GM10266 (cell line): Measurements from ENCODE around the gene LZTFL1.

Source experiments
- DNase-seq: peaks from one replicate; pipeline ENCODE4 v3.0.0; 2012; ENCODE audit errors: extremely low spot score
- TF ChIP-seq, protein P1 (sequence below): IDR thresholded peaks from 2 replicates; pipeline ENCODE4 v1.5.1; 2012; ENCODE audit warnings: mild to moderate bottlenecking, low read depth; ENCODE audit not compliant: control insufficient read depth, insufficient read depth; ENCODE audit errors: missing control alignments

The LZTFL1 gene

DNA sequence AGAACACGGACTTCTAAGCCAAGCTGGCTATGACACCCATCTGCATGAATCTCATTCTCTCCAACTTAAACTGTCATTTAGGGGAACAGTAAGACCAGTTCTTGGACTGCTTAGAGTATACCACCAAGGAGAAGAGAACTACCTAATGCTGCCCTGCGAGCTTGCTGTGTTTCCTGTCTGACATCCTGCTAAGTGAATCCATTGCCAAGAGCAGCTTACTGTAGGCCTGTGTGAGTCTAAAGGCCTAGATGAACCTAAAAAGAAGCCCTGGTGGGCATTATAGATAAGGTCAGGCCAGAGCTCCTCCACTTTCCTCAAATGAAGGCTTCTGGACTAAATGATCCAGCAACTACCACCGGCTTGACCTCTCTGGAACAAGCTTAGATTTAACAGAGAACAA, 15.0 kb downstream of the LZTFL1 start:
- TF ChIP-seq, protein P1, sequence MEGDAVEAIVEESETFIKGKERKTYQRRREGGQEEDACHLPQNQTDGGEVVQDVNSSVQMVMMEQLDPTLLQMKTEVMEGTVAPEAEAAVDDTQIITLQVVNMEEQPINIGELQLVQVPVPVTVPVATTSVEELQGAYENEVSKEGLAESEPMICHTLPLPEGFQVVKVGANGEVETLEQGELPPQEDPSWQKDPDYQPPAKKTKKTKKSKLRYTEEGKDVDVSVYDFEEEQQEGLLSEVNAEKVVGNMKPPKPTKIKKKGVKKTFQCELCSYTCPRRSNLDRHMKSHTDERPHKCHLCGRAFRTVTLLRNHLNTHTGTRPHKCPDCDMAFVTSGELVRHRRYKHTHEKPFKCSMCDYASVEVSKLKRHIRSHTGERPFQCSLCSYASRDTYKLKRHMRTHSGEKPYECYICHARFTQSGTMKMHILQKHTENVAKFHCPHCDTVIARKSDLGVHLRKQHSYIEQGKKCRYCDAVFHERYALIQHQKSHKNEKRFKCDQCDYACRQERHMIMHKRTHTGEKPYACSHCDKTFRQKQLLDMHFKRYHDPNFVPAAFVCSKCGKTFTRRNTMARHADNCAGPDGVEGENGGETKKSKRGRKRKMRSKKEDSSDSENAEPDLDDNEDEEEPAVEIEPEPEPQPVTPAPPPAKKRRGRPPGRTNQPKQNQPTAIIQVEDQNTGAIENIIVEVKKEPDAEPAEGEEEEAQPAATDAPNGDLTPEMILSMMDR, result no peak
- DNase-seq, result no peak

DNA sequence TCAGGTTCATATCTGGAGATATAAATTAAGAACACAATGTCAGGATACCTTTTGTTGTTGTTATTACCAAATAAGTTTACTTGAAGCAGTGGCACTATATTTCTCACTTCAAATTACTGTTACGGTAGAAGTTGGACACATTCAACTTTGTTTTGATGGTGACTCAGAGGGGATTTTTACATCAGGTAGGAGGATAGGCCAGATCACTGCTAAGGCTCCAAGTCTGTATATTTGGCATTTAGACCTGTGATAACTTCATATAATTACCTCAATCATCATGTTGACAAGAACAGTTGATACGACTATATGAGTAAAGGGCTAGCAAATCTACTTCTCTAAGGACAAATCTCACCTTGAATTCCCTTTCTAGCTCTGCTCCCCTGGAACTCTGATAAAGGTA, 15.6 kb downstream of the LZTFL1 start:
- TF ChIP-seq, protein P1, result no peak
- no peak for DNase-seq

DNA sequence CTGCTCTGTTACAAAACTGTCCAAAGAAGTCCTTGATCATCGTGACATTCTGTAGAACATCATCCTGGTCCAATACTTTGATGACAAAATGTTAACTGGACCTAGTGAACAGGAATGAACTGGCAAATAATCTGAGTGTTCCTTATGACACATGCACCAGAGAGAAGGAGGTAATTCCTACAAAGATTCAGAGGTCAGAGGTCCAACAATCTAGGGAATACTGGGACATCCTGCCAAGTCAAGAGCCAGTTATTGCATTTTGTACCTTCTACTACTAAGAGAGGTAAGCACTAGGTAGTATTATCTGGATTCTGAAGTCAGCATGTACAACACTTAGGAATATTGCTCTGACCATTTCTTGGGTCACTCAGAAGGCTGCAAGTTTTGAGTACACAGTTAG, 20.8 kb downstream of the LZTFL1 start:
- TF ChIP-seq, protein P1, result no peak
- no peak for DNase-seq

DNA sequence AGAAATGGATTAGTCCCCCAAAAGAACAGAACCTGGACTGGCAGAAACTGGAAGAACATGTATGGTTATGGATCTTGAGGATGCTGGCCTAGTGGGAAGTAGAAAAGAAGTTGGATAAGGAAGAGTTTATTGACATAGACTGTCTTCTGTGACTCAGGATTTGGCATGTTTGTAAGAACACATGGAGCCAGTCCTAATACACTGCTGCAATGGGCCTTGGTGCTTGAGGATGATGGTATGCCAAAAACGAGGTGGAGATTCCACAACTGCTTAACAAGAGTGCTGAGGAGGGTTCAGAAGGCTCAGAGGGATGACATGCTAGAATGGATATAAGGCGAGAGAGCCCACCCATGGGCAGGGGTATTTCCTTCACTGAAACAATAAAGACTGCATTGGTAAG, 22.4 kb downstream of the LZTFL1 start:
- TF ChIP-seq, protein P1, result no peak
- DNase-seq, result no peak

DNA sequence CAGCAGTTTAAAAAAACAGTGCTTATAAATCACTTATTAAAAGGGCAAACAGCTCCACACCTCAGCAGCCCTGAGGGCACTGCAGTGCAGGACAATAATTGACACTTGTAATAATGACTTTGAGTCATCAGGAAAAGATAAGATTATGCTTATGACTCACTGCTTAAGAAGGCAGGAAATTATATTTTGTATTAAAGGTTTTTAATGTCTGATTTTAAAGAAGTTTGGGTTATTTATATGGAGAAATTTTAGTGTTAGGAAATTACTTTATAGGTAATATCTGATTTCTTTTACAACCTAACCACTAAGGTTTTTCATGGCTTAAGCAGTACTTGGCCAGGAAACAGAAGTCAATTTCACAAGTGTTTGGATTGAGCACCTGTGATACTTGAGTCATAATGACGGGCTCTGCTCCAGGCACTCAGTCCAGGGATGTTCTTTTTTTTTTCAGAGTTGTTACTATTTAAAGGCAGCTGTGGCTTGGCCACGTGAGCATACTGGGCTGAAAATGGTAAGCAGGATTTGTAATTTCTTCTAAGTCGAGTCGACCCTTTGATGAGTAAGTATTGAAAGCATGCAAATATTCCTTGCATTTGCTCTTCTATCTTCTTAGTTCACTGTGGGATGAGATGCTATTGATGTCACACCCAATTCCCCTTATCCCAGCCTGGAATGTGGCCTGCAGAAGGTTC, 23.9 kb downstream of the LZTFL1 start:
- no peak for DNase-seq
- TF ChIP-seq, protein P1, result no peak

DNA sequence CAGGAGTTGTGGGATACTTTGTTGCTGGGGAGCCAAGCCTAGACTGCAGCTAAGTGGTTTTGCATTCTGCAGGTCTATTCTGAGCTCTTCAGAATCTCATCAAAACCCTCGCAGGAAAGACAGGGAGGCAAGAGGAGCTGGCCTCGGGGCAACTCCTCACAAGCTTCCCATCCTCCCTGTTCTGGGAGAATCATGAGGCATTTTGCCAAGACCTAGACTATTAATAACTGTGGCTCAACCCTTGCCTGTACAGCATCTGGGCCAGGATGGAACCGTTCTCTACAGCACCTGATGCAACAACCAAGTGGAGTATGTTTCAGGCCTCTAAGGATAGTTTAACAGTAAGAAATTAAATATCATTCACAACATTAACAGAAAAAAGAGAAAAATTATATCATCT, 25.4 kb downstream of the LZTFL1 start:
- DNase-seq, result no peak
- TF ChIP-seq, protein P1, result no peak

DNA sequence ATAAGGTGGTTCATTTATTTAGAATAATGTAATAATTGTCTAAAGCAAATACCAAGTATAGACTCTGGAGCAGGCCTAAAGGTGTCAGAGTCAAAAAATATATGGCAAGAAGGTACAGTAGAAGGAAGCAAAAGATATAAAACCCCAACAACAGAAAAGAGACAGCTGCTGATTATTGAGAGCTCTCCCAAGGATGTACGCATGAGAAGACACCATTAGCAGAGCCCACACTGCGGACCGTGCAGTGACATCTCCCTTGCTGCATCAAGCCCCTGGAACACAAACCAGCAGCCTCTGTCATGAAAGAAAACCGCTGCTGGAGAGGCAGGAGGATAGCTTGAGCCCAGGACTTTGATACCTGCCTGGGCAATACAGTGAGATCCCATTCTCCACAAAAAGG, 27.6 kb downstream of the LZTFL1 start:
- TF ChIP-seq, protein P1, result no peak
- DNase-seq, result no peak
